ENCODE data around the gene AFTPH.

The AFTPH gene

GRCh38 chr2:64538764-64539433 is 14.8 kb downstream of the AFTPH start:
- Histone ChIP-seq H3K4me1 (ENCODE audit: insufficient read depth, low read length) (no peaks in the 10 kb centered on the region), H3K36me3 (ENCODE audit: insufficient read depth, low read length) (no peaks in the 10 kb centered on the region), H2AFZ (ENCODE audit: low read depth, low read length) (no peak overlapping the region), H3K27me3 (ENCODE audit: insufficient read depth, low read length) (no peaks in the 10 kb centered on the region), H3K9me3 (ENCODE audit: low read length) (no peaks in the 10 kb centered on the region), H3K4me3 (ENCODE audit: low read length) (no peak overlapping the region)

GRCh38 chr2:64540615-64541014 is 16.5 kb downstream of the AFTPH start:
- Histone ChIP-seq H3K27me3 (ENCODE audit: insufficient read depth, low read length) (no peaks in the 10 kb centered on the region), H2AFZ (ENCODE audit: low read depth, low read length) (no peak overlapping the region), H3K4me3 (ENCODE audit: low read length) (no peak overlapping the region), H3K4me1 (ENCODE audit: insufficient read depth, low read length) (no peaks in the 10 kb centered on the region), H3K36me3 (ENCODE audit: insufficient read depth, low read length) (no peaks in the 10 kb centered on the region), H3K9me3 (ENCODE audit: low read length) (no peaks in the 10 kb centered on the region)

GRCh38 chr2:64541547-64541946 is 17.4 kb downstream of the AFTPH start:
- Histone ChIP-seq H2AFZ (ENCODE audit: low read depth, low read length) (no peak overlapping the region), H3K36me3 (ENCODE audit: insufficient read depth, low read length) (no peaks in the 10 kb centered on the region), H3K4me1 (ENCODE audit: insufficient read depth, low read length) (no peaks in the 10 kb centered on the region), H3K27me3 (ENCODE audit: insufficient read depth, low read length) (no peaks in the 10 kb centered on the region), H3K4me3 (ENCODE audit: low read length) (no peak overlapping the region), H3K9me3 (ENCODE audit: low read length) (no peaks in the 10 kb centered on the region)

- Histone ChIP-seq H3K9me3 (ENCODE audit: low read length) (no peaks in the 10 kb centered on the region), H3K27me3 (ENCODE audit: insufficient read depth, low read length) (no peaks in the 10 kb centered on the region), H3K4me1 (ENCODE audit: insufficient read depth, low read length) (no peaks in the 10 kb centered on the region), H2AFZ (ENCODE audit: low read depth, low read length) (no peak overlapping the region), H3K36me3 (ENCODE audit: insufficient read depth, low read length) (no peaks in the 10 kb centered on the region), H3K4me3 (ENCODE audit: low read length) (no peak overlapping the region)
Observed at GRCh38 chr2:64542071-64543007, 18.2 kb downstream of the AFTPH start.

GRCh38 chr2:64543008-64543697 is 19.0 kb downstream of the AFTPH start:
- H3K9me3 ChIP-seq (ENCODE audit: low read length) = no peaks in the 10 kb centered on the region
- H3K27me3 ChIP-seq (ENCODE audit: insufficient read depth, low read length) = no peaks in the 10 kb centered on the region

GRCh38 chr2:64548761-64549160 is 24.6 kb downstream of the AFTPH start:
- Histone ChIP-seq H2AFZ (ENCODE audit: low read depth, low read length) (no peak overlapping the region), H3K4me1 (ENCODE audit: insufficient read depth, low read length) (no peaks in the 10 kb centered on the region), H3K4me3 (ENCODE audit: low read length) (no peak overlapping the region), H3K9me3 (ENCODE audit: low read length) (no peaks in the 10 kb centered on the region), H3K27me3 (ENCODE audit: insufficient read depth, low read length) (no peaks in the 10 kb centered on the region), H3K36me3 (ENCODE audit: insufficient read depth, low read length) (no peaks in the 10 kb centered on the region)

More at GRCh38 chr2:64543008-64543697, 19.0 kb downstream of the AFTPH start:
- no peak overlapping the region for H3K4me3 ChIP-seq (ENCODE audit: low read length)
- H2AFZ ChIP-seq (ENCODE audit: low read depth, low read length) = no peak overlapping the region
- H3K4me1 ChIP-seq (ENCODE audit: insufficient read depth, low read length) = no peaks in the 10 kb centered on the region
- no peaks in the 10 kb centered on the region for H3K36me3 ChIP-seq (ENCODE audit: insufficient read depth, low read length)

- H3K27me3 ChIP-seq (ENCODE audit: insufficient read depth, low read length) = no peaks in the 10 kb centered on the region
- H3K4me3 ChIP-seq (ENCODE audit: low read length) = no peak overlapping the region
- no peak overlapping the region for H2AFZ ChIP-seq (ENCODE audit: low read depth, low read length)
- H3K4me1 ChIP-seq (ENCODE audit: insufficient read depth, low read length) = no peaks in the 10 kb centered on the region
- no peaks in the 10 kb centered on the region for H3K36me3 ChIP-seq (ENCODE audit: insufficient read depth, low read length)
- no peaks in the 10 kb centered on the region for H3K9me3 ChIP-seq (ENCODE audit: low read length)
Observed at GRCh38 chr2:64550042-64550441, 25.9 kb downstream of the AFTPH start.

- Histone ChIP-seq H3K27me3 (ENCODE audit: insufficient read depth, low read length) (no peaks in the 10 kb centered on the region), H3K4me1 (ENCODE audit: insufficient read depth, low read length) (no peaks in the 10 kb centered on the region), H2AFZ (ENCODE audit: low read depth, low read length) (no peak overlapping the region), H3K4me3 (ENCODE audit: low read length) (no peak overlapping the region), H3K36me3 (ENCODE audit: insufficient read depth, low read length) (no peaks in the 10 kb centered on the region), H3K9me3 (ENCODE audit: low read length) (no peaks in the 10 kb centered on the region)
Observed at GRCh38 chr2:64551851-64552250, 27.7 kb downstream of the AFTPH start.

GRCh38 chr2:64554117-64554516 is 30.0 kb downstream of the AFTPH start:
- Histone ChIP-seq H3K9me3 (ENCODE audit: low read length) (no peaks in the 10 kb centered on the region), H3K36me3 (ENCODE audit: insufficient read depth, low read length) (peaks cover 5% of the 10 kb centered on the region), H3K4me3 (ENCODE audit: low read length) (no peak overlapping the region), H3K27me3 (ENCODE audit: insufficient read depth, low read length) (no peaks in the 10 kb centered on the region), H3K4me1 (ENCODE audit: insufficient read depth, low read length) (no peaks in the 10 kb centered on the region), H2AFZ (ENCODE audit: low read depth, low read length) (no peak overlapping the region)

- Histone ChIP-seq H3K4me3 (ENCODE audit: low read length) (no peak overlapping the region), H3K27me3 (ENCODE audit: insufficient read depth, low read length) (no peaks in the 10 kb centered on the region), H3K36me3 (ENCODE audit: insufficient read depth, low read length) (peaks cover 5% of the 10 kb centered on the region), H3K9me3 (ENCODE audit: low read length) (no peaks in the 10 kb centered on the region), H3K4me1 (ENCODE audit: insufficient read depth, low read length) (no peaks in the 10 kb centered on the region), H2AFZ (ENCODE audit: low read depth, low read length) (no peak overlapping the region)
Observed at GRCh38 chr2:64558445-64559081, 34.4 kb downstream of the AFTPH start.

- Histone ChIP-seq H3K4me3 (ENCODE audit: low read length) (no peak overlapping the region), H3K9me3 (ENCODE audit: low read length) (no peaks in the 10 kb centered on the region), H2AFZ (ENCODE audit: low read depth, low read length) (no peak overlapping the region), H3K27me3 (ENCODE audit: insufficient read depth, low read length) (no peaks in the 10 kb centered on the region), H3K4me1 (ENCODE audit: insufficient read depth, low read length) (no peaks in the 10 kb centered on the region), H3K36me3 (ENCODE audit: insufficient read depth, low read length) (peaks cover 5% of the 10 kb centered on the region)
Observed at GRCh38 chr2:64562148-64562784, 38.1 kb downstream of the AFTPH start.

- Histone ChIP-seq H3K4me1 (ENCODE audit: insufficient read depth, low read length) (no peaks in the 10 kb centered on the region), H3K4me3 (ENCODE audit: low read length) (no peak overlapping the region), H3K9me3 (ENCODE audit: low read length) (no peaks in the 10 kb centered on the region), H3K27me3 (ENCODE audit: insufficient read depth, low read length) (no peaks in the 10 kb centered on the region), H3K36me3 (ENCODE audit: insufficient read depth, low read length) (peaks cover 3% of the 10 kb centered on the region), H2AFZ (ENCODE audit: low read depth, low read length) (no peak overlapping the region)
Observed at GRCh38 chr2:64563436-64563938, 39.4 kb downstream of the AFTPH start.
